Measurements from ENCODE around the gene KIF5B. TPM values are rescaled to one million over a fixed set of nuclear protein-coding genes. Genes with fewer than 3 reads are reported as not detected.

The KIF5B gene
- total and polyA plus RNA-seq, 9 of the 15 experiments (the other 6 are each of a cell fraction or from before 2014, with no cell fraction given) = 24.4 to 94.4 (median 68.9) TPM

DNA sequence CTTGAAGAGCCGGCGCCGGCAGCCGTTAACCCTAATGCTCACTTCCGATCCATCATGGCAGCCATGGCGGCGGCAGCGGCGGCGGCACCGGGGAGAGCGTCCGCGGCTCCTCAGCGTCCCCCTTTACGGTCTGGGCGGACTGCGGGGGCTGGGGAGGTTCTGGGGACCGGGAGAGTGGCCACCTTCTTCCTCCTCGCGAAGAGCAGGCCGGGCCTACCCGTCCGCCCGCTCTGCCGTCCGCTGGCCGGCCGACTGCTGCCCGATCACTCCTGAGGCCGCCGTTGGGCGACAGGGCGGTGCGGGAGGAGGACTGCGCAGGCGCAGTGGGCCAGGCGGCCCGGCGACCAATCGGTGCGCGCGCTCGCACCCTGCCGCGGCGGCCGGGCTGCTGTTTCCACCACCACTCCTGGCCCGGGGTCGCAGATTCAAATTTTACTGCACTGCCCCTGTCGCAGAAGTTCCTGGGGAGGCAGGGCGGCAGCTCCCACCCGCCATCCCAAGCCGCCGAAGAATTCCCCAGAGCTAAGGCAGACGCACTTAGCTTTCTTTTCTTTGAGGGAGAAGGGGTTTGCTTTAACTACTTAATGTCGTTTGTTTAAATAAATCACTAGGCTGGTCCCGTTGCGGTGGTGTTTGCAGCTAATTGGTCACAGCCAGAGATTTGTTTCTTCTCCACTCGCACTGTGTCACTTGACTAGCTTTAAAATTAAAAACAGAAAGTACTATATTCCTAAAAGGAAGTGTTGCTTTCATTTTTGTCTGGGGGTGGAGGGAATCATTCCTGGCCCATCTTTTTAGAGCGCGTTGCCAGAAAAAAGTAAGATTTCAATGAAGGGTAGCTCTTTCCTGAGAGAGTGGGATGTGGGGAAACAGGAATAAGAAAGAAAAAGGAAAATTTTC lies at the start of gene KIF5B (continued):
- no peak for TF ChIP-seq ZNF134 (CRISPR knock-in tag; conservative IDR thresholded peaks at IDR 0.05)
- TF ChIP-seq ZBTB9 (CRISPR knock-in tag; IDR thresholded peaks at IDR 0.05) = peak; percentile 83
- peak; percentile 72 for TF ChIP-seq CCNT2 (IDR thresholded peaks at IDR 0.05; ENCODE audit: borderline replicate concordance, extremely low read depth, insufficient read length, low read depth, low read length)
- no peak for TF ChIP-seq CREB5 (CRISPR knock-in tag; IDR thresholded peaks at IDR 0.05)
- TF ChIP-seq KAT2B (IDR thresholded peaks at IDR 0.05; ENCODE audit: low read depth, low read length) = no peak
- TF ChIP-seq MYBL2 (IDR thresholded peaks at IDR 0.05; ENCODE audit: low read depth) = peak; percentile 39
- no peak for TF ChIP-seq MYBL2 (CRISPR knock-in tag; IDR thresholded peaks at IDR 0.05; ENCODE audit: borderline replicate concordance)
- TF ChIP-seq NFE2L1 (tag; IDR thresholded peaks at IDR 0.05; ENCODE audit: borderline replicate concordance, low read depth) = no peak
- no peak; a peak in 1 of 4 replicates for TF ChIP-seq RCOR1 (IDR thresholded peaks at IDR 0.05; ENCODE audit: borderline replicate concordance in 1 of 2, low read depth in 2 of 2, low read length in 2 of 2)
- TF ChIP-seq, protein P1, sequence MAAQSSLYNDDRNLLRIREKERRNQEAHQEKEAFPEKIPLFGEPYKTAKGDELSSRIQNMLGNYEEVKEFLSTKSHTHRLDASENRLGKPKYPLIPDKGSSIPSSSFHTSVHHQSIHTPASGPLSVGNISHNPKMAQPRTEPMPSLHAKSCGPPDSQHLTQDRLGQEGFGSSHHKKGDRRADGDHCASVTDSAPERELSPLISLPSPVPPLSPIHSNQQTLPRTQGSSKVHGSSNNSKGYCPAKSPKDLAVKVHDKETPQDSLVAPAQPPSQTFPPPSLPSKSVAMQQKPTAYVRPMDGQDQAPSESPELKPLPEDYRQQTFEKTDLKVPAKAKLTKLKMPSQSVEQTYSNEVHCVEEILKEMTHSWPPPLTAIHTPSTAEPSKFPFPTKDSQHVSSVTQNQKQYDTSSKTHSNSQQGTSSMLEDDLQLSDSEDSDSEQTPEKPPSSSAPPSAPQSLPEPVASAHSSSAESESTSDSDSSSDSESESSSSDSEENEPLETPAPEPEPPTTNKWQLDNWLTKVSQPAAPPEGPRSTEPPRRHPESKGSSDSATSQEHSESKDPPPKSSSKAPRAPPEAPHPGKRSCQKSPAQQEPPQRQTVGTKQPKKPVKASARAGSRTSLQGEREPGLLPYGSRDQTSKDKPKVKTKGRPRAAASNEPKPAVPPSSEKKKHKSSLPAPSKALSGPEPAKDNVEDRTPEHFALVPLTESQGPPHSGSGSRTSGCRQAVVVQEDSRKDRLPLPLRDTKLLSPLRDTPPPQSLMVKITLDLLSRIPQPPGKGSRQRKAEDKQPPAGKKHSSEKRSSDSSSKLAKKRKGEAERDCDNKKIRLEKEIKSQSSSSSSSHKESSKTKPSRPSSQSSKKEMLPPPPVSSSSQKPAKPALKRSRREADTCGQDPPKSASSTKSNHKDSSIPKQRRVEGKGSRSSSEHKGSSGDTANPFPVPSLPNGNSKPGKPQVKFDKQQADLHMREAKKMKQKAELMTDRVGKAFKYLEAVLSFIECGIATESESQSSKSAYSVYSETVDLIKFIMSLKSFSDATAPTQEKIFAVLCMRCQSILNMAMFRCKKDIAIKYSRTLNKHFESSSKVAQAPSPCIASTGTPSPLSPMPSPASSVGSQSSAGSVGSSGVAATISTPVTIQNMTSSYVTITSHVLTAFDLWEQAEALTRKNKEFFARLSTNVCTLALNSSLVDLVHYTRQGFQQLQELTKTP (IDR thresholded peaks at IDR 0.05; ENCODE audit: low read depth in 1 of 2, partially characterized antibody in 2 of 2) = no peak
- TF ChIP-seq CEBPZ (IDR thresholded peaks at IDR 0.05; ENCODE audit: borderline replicate concordance, low read depth, low read length) = no peak
- TF ChIP-seq LCOR (CRISPR knock-in tag; IDR thresholded peaks at IDR 0.05) = no peak
- TF ChIP-seq RBM39 (optimal IDR thresholded peaks at IDR 0.05; ENCODE audit: low read depth, low read length) = no peak

Measured in K562 (cell line).